HL-60/S4 treated with phorbol 12-myristate 13-acetate at 8.2 ng/mL for 4 days and 3 days (cell line): Measurements from ENCODE around the gene RIC1.
"Not testable (repeated sequence)": the region's sequence is repeated elsewhere in the genome, so short reads cannot be mapped to it uniquely, and the experiment has no call there.

Experiments
- in situ Hi-C: fragments of 300-500 bp; cut with MboI; formaldehyde crosslinking; loops from 2 replicates; pipeline ENCODE4 v1.15.0; 2022; ENCODE audit warnings: low sequenced_read_pairs

The RIC1 gene

DNA sequence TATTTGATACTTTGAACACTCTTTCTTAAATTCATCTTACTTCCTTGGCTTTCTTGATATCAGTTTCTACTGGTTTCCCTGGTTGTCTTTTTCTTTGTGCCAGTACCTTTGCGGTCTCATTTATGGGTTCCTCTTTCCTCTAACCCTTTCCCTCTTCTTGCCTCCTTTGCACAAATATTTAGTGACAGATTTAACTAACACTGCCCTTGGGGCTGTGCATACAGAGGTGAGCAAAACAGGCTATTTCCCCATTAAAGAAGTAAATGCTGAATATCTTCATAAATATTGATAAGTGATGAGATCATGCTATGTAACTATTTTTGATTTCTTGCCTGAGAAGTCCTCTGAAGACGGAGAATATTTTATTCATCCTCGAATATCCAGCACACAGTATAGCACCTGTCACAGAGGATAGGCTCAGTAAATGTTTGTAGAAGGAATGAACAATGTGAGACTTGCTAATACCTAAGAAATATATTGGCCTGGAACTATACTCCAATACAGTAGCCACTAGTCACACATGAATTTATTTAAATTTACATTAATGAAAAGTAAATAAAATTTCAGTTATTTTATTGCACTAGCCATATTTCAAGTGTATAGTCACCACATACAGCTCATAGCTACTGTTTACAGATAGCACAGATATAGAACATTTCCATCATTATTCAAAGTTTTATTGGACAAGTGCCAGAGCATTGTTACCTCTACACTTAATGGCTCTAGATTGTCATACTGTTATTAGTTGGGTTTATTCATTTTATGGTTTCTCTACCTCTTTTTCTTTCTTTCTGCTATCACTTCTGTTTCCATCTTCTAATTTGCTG, 90.4 kb downstream of the RIC1 start:
- in situ Hi-C loops, result no loop called here

DNA sequence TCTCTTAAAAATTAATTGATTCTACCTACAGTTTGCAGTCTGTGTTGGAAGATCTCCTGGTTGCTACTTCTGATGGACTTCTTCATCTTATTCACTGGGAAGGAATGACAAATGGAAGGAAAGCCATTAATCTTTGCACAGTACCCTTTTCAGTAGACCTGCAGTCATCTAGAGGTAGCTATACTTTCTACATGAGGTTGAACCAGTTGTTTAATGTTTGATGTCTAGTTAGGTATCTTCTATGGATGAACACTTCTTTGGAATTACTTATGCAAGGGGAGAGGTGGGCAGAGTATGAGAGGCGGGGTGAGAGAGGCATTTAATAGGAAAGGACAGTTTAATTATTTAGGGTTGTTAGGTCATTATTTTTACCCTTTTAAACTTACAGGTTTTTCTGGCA, 91.2 kb downstream of the RIC1 start:
- in situ Hi-C loops, result no loop called here

DNA sequence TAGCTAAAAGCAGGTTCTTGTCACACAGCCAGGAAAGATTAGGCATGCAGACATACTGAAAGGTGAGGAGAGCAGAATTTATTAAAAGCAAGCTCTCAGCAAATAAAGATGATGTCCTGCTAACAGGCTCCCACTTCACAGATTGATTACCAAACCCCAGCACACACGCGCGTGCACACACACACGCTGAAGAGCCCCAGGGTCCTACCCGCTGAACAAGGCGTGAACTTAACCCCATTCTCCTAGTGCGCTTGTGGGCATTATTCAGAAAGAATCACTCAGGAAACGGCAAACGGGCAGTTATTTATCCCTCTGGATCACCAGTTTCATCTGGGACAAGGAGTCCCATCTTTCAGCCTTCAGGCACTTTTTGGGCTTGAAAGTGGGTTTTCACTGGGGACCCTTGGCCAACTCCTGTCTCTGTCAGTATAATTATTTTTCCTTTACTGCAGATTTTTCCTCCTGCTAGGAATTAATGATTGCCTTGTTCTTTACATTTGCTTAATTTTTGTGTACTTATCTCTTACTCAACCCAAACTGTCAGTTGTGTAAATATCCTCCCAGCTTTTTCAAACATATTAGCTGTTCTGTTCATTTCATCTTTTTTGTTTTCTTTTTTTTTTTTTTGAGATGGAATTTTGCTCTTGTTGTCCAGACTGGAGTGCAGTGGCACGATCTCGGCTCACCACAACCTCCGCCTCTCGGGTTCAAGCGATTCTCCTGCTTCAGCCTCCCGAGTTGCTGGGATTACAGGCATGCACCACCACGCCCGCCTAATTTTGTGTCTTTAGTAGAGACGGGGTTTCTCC, 92.6 kb downstream of the RIC1 start:
- in situ Hi-C loops, result no loop called here

DNA sequence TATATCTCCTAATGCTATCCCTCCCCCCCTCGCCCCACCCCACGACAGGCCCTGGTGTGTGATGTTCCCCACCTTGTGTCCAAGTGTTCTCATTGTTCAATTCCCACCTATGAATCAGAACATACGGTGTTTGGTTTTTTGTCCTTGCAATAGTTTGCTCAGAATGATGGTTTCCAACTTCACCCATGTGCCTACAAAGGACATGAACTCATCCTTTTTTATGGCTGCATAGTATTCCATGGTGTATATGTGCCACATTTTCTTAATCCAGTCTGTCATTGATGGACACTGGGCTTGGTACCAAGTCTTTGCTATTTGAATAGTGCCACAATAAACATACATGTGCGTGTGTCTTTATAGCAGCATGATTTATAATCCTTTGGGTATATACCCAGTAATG, 93.8 kb downstream of the RIC1 start:
- in situ Hi-C loops, result not testable (repeated sequence)

DNA sequence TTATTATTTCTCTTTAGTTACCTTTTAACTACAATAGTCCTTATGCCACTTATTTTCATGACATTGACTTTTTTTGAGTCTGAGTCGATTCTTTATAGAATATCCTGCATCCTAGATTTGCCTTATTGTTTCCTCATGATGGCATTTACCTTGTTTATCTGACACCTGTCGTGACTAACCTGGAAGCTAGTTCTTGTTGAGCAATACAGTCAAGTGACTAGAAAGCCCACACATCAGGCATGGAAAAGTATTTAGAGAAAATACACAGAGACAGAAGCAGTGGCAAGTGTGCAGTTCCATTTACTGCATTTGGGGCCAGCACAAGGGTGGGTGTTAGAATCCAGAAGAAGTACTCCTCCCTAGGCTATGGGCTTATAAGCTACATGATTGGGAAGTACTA, 106.2 kb downstream of the RIC1 start:
- in situ Hi-C loops, result no loop called here

DNA sequence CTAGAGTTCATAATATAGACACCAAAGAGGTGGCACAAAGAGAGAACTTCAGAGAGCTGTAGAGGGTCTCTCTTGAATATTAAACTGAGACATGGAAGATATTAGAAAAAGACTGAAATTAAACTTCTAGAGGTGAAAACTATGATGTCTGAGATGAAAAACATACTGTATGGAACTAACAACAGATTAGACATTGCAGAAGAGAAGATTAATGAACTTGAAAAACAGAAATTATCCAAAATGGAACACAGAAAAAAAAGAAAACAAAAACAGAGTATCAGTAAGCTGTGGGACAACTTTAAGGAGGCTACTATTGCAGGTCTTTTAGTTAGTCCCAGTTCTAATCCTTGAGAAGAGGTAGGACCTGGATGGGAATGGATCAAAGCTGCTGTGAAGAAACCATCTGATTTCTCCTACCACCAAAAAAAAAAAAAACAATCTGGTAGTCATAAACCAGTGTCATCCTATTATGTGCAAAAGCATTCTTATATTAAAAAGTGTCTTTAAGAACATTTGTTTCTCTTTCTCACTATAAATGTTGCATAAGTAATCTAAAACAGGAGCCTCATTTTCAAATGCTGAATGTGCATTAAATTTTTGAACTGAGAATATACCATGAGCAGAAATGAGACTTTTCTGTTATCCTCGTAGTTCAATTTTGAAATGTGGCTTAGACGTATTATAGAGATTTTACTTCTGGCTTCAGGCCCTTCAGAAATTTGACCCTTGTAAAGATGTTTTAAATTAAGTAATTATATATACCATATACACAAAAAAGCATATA, 107.8 kb downstream of the RIC1 start:
- in situ Hi-C loops, result no loop called here

DNA sequence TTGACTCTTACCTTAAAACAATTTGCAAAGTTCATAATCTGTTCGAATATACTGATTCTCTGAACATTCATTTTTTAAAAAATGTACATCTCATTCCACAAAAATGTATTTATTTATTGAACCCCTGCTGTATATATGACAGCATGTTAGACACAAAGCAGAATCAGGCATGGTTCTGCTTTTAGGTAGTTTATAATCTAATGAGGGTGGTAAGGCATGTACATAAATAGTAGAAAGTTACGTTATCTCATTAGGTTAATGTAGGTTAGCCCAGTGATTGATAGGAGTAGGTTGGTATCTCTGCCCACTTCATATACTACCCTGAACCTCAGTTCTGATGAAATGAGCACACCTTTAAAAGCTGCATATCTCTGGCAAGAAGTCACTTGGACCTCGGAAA, 114.2 kb downstream of the RIC1 start:
- in situ Hi-C loops, result no loop called here

DNA sequence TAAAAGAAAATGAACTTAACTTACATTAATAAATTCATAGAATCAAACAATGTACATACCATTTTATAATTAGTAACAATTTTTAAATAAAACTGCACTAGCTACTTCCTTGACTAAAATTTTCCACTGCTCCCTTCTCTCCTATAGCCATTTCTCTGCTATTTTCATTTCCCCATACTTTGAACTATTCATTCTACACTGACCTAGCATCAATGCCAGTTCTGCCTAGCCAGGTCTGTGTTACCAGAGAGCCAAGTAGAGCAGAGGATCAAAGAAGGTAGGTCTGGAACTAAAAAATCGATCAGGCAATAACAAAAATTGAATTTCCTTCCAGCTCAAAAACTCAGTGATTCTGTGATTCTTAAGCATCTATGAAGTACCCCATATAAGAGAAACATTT, 119.5 kb downstream of the RIC1 start:
- in situ Hi-C loops, result no loop called here

DNA sequence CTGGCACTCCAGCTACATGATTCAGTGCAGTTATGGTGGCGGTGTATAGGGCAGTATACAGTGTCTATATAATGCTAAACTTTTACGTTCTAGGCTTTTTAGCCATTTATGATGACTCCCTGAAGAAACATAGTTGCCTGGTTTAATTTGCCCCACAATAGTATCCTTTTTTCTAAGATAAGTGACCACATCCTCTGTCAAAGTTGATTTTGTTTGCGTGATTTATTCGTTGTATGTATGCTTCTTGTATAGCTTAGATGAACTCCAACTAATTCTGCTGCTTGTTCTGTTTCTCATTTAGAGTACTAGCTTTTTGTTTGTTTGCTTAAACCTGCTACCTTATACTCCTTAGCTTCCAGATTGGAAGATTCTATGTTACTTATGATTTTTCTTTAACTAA, 120.4 kb downstream of the RIC1 start:
- in situ Hi-C loops, result no loop called here

DNA sequence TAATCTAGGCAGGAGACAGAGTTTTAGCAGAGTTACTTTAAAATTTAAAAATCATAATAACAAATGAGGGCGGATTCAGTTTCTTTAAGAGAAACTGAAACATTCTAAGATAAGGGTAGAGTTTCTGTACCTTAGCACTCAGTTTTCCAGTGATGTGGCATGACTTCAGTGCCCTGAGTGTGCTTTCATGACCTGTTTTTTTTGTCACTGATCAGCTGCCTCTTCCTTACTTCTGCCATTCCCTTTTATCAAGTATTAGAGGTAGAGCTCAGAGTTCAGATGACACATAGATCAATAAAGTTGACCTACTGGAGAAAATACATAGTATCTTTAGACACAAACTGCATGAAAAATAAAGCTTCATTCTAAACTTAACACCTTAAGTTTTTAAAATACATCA, 121.7 kb downstream of the RIC1 start:
- in situ Hi-C loops, result no loop called here

DNA sequence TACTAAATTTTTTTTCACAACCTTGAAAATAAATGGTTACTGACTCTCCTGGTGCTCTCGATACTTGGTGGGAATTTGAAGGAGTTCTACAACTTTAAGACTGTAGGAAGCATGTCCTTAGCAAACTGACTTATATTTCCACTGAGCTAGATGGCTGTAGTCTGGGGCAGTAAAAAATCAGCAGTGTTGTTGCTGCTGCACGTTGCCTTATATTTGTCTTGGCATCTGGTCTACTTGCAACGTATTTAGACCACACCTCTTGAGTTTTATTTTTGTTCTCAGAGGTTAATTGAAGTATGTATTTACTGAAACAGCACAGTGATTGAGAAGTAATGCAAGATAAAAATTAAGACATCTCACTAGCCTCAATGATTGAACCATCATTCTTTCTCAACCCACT, 127.7 kb downstream of the RIC1 start:
- in situ Hi-C loops, result no loop called here

DNA sequence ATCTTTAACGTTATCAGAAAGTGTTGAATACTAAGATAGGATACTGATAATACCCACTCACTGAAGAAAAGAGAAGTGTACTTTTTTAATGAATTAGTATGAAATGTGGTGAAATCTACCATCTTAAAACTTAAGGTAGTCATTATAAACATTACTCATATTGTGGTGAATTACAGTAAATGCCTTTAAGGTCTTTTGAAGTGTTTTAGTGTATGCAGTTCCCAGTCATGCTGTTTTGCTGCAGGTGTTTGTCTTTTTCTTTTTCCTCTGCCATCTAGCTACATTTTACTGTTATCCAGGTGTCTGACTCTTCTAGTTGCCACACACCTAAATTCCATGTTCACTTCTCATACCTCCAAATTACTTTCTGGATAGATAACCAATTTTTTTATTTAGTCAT, 131.4 kb downstream of the RIC1 start:
- in situ Hi-C loops, result no loop called here

DNA sequence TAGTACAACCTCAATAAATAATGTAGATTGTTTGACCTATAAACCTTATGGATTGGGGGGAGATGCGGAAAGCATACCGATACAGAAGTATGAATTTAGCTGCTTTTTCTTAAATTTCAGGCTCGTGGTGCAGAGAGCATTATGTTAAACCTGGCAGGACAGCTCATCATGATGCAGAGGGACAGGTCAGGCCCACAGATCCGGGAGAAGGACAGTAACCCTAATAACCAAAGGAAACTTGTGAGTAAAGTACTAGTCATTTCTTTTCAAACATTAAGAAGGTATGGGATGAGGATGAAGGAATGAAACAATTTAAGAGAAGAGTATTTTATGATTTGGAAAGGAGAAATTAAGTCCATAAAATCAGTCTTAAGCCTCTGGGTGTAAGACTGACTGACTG, 133.5 kb downstream of the RIC1 start:
- in situ Hi-C loops, result no loop called here

DNA sequence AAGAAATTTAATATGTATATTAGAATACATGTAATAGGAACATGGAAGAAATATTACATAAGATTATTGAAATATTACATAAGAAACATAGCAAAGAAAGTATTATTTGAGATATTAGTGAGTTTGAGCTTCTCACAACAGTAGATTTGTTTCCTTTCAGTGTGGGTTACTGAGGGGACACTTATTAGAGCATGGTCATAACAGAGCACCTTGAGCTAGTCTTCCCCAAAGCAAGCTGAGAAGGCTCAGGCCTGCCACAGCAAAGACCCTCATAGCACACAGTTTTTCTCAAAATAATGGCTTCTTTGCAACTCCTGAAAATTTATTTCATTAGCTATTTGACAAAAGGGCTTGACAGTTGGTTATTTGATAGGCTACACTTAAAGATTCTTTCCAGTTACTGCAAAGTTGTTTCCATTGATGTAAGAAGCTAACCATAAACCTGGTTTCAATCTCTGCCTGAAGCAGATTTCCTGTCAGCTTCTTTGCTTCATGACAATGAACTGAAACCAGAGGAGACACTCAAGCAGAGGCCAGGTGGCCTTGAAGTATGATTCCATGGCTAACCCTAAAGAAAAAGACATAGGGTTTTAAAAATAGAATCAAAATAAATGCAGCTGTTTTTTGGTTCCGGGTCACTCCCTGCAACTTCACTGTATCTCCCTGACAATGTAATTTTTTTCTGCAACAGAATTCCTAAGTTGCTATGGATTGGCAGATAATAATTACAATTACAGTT, 135.4 kb downstream of the RIC1 start:
- in situ Hi-C loops, result no loop called here

DNA sequence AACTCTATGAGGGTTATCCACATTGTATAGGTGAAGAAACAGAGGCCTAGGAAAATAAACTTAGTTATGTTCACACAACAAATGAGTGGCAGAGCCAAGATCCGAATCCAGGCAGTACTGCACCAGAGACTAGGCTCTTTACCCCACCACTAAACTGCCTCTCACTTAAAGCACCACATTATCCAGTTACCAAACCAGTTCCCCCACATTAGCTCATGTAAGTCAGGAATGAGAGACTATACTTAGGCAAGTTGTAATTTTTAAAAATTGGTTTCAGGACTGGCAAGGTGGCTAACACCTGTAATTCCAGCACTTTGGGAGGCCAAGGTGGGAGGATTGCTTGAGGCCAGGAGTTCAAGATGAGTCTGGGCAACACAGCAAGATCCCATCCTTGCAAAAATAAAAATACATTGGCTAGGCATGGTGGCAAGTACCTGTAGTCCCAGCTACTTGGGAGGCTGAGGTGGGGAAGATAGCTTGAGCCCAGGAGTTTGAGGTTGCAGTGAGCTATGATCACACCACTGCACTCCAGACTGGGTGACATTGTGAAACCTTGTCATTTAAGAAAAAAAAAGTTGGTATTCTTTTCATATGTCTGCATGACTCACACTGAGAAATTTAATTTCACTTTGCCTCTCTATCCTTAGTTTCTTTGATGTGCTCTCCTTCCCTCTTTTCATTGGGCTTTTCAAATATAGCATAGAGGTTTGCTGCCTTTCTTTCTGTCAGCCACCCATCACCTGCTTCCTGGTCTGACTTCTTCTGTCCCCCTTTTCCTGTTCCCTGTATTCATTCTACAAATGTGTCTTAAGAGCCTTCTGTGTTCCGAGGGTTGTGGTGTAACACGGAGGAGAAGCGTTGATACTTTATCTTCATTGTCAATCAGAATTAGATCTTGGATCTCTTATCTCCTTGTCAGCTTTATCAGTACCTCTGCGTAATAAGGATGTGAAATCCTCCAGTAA, 139.3 kb downstream of the RIC1 start:
- in situ Hi-C loops, result no loop called here

DNA sequence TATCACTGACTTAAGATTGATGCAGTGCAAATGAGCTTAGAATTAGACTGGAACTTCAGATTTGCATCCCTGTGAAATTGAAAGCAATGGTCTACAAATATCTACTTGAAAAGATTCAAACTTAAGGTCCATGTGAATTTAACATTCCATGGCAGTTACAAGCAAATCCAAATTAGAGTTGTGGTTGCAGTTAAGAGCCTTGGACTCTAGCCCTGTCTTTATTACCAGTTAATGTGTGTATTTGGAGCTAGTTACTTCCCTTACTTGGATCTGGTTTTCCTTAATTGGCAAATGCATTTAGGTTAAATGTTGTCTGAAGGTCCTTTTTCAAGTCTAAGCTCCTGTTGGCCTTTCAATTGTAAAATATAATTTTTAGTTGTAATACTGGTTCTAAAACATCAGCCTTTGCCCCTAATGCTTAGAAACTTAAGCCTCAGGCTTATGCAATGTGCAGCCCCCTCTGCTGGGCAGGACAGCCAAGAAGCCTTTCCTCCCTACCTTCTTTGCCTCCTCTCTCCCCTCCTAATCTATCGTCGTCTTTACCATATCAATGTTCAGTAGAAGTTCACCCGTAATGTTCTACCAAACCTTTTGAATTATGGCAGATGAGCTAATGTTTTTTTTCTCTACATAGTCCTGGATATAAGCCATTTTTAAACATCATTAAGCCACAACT, 144.6 kb downstream of the RIC1 start:
- in situ Hi-C loops, result no loop called here

DNA sequence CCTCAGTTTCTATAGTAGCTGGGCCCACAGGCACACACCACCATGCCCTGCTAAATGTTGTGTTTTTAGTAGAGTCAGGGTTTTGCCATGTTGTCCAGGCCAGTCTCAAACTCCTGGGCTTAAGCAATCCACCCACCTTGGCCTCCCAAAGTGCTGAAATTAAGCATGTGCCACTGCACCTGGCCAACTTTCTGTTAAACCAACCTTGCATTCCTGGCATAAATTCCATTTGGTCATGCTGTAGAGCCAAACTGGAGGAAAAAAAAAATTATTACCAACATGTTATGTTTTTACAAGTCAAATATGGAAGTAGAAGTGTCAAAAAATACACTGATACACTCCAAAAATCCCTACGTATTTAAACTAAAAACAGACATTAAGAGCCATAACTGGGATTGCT, 149.9 kb downstream of the RIC1 start:
- in situ Hi-C loops, result no loop called here

DNA sequence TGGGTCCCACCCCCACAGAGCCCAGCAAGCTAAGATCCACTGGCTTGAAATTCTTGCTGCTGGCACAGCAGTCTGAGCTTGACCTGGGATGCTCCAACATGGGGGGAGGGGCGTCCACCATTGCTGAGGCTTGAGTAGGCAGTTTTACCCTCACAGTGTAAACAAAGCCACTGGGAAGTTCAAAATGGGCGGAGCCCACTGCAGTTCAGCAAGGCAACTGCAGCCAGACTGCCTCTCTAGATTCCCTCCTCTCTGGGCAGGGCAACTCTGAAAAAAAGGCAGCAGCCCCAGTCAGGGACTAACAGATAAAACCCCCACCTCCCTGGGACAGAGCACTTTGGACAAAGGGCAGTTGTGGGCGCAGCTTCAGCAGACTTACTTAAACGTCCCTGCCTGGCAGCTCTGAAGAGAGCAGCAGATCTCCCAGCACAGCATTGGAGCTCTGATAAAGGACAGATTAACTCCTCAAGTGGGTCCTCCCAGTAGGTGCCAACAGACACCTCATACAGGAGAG, 150.9 kb downstream of the RIC1 start:
- in situ Hi-C loops, result not testable (repeated sequence)

DNA sequence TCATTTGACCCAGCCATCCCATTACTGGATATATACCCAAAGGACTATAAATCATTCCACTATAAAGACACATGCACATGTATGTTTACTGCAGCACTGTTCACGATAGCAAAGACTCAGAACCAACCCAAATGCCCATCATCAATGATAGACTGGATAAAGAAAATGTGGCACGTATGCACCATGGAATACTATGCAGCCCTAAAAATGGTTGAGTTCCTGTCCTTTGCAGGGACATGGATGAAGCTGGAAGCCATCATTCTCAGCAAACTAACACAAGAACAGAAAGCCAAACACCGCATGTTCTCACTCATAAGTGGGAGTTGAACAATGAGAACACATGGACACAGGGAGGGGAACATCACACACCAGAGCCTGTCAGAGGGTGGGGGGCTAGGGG, 154.5 kb downstream of the RIC1 start:
- in situ Hi-C loops, result not testable (repeated sequence)
